HG03066 (cell line): ENCODE results near the gene RABGAP1L.
"Not testable (repeated sequence)": the region's sequence is repeated elsewhere in the genome, so short reads cannot be mapped to it uniquely, and the experiment has no call there.

Experiments
- ATAC-seq: cut with Tn5 transposase; IDR thresholded peaks from one replicate; pipeline ENCODE4 v1.9.1; 2021; ENCODE audit warnings: low read depth; ENCODE audit not compliant: unreplicated experiment

Gene RABGAP1L

GRCh38 chr1:174286042-174286441, 126.7 kb downstream of the RABGAP1L start:
- no peak for ATAC-seq

GRCh38 chr1:174289644-174290310, 130.5 kb downstream of the RABGAP1L start:
- no peak for ATAC-seq

DNA sequence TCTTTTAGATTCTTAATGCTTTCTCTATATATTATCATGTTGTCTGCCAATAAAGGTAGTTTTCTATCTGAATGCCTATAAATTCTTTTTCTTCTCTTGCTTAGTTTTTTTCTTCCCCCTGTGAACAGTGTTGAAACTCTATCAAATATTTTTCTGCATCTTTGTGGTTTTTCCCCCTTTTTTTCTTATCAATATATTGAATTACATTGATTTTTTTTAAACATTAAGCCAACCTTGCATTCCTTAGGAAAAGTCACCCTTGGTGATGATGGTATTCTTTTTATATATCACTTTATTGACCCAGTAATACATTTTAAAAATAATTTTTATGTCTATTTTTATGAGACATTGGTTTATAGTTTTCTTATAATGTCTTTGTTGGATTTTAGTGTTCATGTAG, 131.7 kb downstream of the RABGAP1L start:
- ATAC-seq = no peak

DNA sequence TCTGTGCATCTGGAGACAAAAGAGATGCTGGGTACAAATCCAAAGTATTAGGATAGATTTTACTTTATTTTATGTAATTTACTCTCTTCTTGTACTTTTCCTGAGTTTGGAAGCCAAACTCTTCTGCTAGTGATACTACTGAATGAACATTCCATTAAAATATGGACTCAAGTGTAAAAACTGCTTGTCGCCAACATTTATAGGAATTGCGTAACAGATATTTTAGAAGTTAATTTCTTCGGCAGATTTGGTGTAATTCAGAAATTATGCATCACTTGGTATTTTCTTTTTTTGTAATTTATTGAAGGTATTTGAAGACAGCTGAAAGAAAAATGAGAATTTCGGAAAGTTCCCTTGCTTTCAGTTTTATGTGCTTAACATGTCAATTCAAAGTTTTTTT, 137.0 kb downstream of the RABGAP1L start:
- ATAC-seq = no peak

- no peak for ATAC-seq
These were observed 138.0 kb downstream of the RABGAP1L start for GRCh38 chr1:174297351-174297750.

DNA sequence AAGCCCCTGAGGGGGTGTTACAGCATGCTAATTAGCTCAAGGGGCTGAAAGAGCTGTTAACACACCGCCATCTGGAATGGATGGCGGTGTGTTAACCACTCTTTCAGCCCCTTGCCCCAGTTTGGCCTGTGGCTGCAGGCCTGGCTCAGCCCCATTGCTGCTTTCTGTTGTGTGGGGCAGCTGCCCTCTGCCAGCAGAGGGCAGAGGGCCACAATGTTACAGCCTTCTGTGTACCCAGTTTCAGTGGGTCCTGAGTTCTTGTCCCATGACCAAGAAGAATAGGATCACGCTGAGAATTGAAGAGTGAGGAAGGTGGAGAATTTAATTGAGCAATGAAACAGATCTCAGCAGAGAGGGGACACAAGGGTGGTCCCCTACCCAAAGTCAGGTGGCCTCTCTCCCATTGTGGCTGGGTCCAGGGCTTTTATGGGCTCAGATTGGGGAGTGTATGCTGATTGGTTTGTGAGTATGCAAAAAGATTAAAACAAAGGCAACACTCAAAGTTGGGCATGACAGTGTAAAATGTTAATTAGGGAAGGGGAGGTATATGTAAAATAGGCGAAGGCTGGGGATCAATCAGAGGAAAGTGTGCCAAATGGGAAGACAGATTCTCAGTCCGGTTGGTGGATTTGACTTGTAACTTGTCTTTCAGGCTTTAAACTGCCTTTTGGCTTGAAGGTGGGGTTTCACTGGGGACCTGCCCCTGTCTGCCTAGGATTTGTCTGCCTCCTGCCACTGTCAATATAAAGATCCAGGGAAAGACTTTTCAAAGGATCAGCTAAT, 142.2 kb downstream of the RABGAP1L start:
- no peak for ATAC-seq

- ATAC-seq = no peak
These were observed 149.3 kb downstream of the RABGAP1L start for GRCh38 chr1:174308604-174309003.

DNA sequence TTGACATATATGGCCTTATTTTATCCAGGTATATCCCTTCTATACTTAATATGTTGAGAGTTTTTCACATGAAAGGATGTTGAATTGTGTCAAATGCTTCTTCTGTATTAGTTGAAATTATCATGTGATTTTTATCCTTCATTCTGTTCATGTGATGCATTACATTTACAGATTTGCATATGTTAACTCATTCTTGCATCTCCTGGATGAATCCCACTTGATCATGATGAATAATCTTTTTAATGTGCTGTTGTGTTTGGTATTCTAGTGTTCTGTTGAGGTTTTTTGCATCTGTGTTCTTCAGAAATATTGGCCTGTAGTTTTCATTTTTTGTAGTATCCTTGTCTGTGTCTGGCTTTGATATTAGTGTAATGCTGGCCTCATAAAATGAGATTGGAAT, 150.2 kb downstream of the RABGAP1L start:
- no peak for ATAC-seq

DNA sequence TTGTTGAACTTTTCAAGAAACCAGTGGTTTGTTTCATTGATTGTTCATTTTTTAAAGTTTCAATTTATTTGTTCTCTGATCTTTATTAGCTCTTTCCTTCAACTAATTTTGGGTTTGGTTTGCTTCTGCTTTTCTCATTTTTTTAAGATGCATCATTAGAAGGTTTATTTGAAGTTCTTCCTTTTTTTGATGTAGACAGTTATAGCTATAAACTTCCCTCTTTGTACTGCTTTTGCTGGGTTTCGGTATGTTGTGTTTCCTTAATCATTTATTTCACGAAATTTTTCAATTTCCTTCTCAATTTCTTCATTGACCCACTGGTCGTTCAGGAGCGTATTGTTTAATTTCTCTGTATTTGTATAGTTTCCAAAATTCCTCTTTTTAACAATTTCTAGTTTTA, 155.1 kb downstream of the RABGAP1L start:
- ATAC-seq = no peak

GRCh38 chr1:174315239-174315638, 155.9 kb downstream of the RABGAP1L start:
- no peak for ATAC-seq

DNA sequence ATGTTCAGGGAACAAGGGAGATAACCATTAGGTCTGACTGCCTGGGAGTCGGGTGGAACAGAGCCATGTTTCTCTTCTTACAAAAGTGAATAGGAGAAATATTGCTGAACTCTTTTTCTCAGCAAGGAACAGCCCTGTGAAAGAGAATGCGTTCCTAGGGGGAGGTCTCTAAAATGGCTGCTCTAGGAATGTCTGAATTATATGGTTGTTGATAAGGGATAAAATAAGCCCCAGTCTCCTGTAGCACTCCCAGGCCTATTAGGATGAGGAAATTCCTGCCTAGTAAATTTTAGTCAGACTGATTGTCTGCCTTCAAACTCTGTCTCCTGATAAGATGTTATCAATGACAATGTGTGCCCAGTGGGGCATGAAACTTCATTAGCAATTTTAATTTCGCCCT, 161.6 kb downstream of the RABGAP1L start:
- not testable (repeated sequence) for ATAC-seq

GRCh38 chr1:174322202-174322862, 163.0 kb downstream of the RABGAP1L start:
- ATAC-seq = no peak

GRCh38 chr1:174324493-174324892, 165.2 kb downstream of the RABGAP1L start:
- ATAC-seq = no peak

DNA sequence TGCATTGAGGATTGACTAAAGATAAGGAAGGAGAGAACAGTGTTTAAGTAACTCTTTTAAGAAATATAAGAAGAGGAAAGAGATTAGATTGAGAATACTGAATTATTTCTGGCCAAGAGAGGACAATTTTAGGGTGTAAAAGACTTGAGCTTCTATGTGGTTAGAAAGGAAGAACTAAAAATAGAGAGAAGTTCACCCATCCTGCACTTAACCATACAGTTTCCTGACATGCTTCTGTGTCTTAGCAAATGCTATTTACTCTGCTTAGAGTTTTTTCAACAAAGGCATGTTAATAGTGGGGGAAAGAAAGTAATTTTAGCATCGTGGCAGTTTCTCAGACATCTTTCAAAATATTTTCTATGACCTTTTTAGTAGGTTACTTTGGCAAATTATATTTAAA, 165.6 kb downstream of the RABGAP1L start:
- ATAC-seq = no peak

GRCh38 chr1:174326278-174326677, 167.0 kb downstream of the RABGAP1L start:
- no peak for ATAC-seq

GRCh38 chr1:174333437-174333836, 174.1 kb downstream of the RABGAP1L start:
- ATAC-seq = no peak

GRCh38 chr1:174337000-174337681, 177.8 kb downstream of the RABGAP1L start:
- no peak for ATAC-seq

GRCh38 chr1:174340404-174340803, 181.1 kb downstream of the RABGAP1L start:
- ATAC-seq = not testable (repeated sequence)

DNA sequence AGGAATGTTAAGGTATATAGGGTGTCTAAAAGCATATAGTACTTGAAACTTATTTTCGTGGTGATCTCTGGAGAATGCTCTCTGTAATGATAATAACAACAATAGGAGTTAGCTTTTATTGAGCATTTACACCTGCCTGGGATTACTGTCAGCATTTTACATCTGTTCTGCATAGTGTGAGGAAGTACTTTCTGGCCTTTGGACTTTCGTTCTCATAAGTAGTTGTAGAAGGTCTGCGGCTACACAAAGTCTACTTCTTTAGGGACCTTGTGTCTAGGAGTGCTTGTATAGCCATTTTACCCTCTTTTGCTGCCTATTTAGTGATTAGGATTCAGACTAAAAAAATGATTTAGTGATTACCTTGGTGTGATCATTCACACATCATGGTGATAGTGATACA, 184.8 kb downstream of the RABGAP1L start:
- ATAC-seq = peak; percentile 96

- ATAC-seq = no peak
These were observed 192.8 kb downstream of the RABGAP1L start for GRCh38 chr1:174352117-174352516.
